Measurements from ENCODE around the gene INHBC. TPM values are rescaled to one million over a fixed set of nuclear protein-coding genes. Genes with fewer than 3 reads are reported as not detected.

INHBC gene
- not detected in 2 replicates for total RNA-seq

GRCh38 chr12:57434517-57435223 is at the start of gene INHBC:
TSS of gene INHBC (plus strand) at chr12:57434784. CDS start at chr12:57434887, 103 bp downstream.

GRCh38 chr12:57430931-57431566 is 3.5 kb upstream of the INHBC start, which contains the start of gene R3HDM2:
TSS of gene R3HDM2 (minus strand) at chr12:57431043. CDS start at chr12:57310428, 120,615 bp downstream.

GRCh38 chr12:57454566-57455373 is 20.2 kb downstream of the INHBC start, which contains the start of gene INHBE:
TSS of gene INHBE (plus strand) at chr12:57455307. CDS start at chr12:57455537, 230 bp downstream.

GRCh38 chr12:57459750-57460467 is 25.3 kb downstream of the INHBC start, which contains the start of gene GLI1:
TSS of gene GLI1 (plus strand) at chr12:57459785. CDS start at chr12:57463692, 3,907 bp downstream.

GRCh38 chr12:57479376-57480115 is 45.0 kb downstream of the INHBC start, which contains the start of gene ARHGAP9:
TSS of gene ARHGAP9 (minus strand) at chr12:57479866. CDS start at chr12:57479406, 460 bp downstream.

GRCh38 chr12:57487597-57488401 is 53.2 kb downstream of the INHBC start, which contains the start of gene MARS1:
TSS of gene MARS1 (plus strand) at chr12:57488068. CDS start at chr12:57488091, 23 bp downstream.

Other genes starting within 250 kb of the INHBC start
- gene NXPH4, start 218.0 kb upstream of the INHBC start, total RNA-seq: 1.2 and 1.5 TPM in 2 replicates
- gene SHMT2, start 205.1 kb upstream of the INHBC start, total RNA-seq: 164 and 172 TPM in 2 replicates
- 0.40 and 0.50 TPM in 2 replicates for gene STAC3, start 183.6 kb upstream of the INHBC start, total RNA-seq
- gene R3HDM2, start 3.7 kb upstream of the INHBC start, total RNA-seq: 7.8 and 14.9 TPM in 2 replicates
- gene INHBE, start 20.5 kb downstream of the INHBC start, total RNA-seq: 0.06 TPM in 1 of 2 replicates, not detected in the other
- 0.13 and 0.31 TPM in 2 replicates for gene GLI1, start 25.0 kb downstream of the INHBC start, total RNA-seq
- not detected in 2 replicates for gene ARHGAP9, start 45.1 kb downstream of the INHBC start, total RNA-seq
- 117 and 143 TPM in 2 replicates for gene MARS1, start 53.3 kb downstream of the INHBC start, total RNA-seq
- 36.1 and 51.7 TPM in 2 replicates for gene DDIT3, start 85.7 kb downstream of the INHBC start, total RNA-seq
- 4.2 and 9.2 TPM in 2 replicates for gene MBD6, start 88.0 kb downstream of the INHBC start, total RNA-seq
- 77.5 and 94.4 TPM in 2 replicates for gene DCTN2, start 112.4 kb downstream of the INHBC start, total RNA-seq
- 0.06 and 0.26 TPM in 2 replicates for gene KIF5A, start 115.3 kb downstream of the INHBC start, total RNA-seq
- gene PIP4K2C, start 156.4 kb downstream of the INHBC start, total RNA-seq: 13.5 and 18.1 TPM in 2 replicates
- 13.2 and 15.7 TPM in 2 replicates for gene DTX3, start 170.0 kb downstream of the INHBC start, total RNA-seq
- 16.8 and 18.8 TPM in 2 replicates for gene ARHGEF25, start 176.7 kb downstream of the INHBC start, total RNA-seq
- 1.5 and 2.6 TPM in 2 replicates for gene B4GALNT1, start 198.4 kb downstream of the INHBC start, total RNA-seq